Cerebellar cortex (tissue), 1 donor: ENCODE measurements around the gene IDH2.

Experiments
- DNase-seq: peaks from one replicate; pipeline ENCODE4 v3.0.0-alpha.2; 2015; ENCODE audit warnings: low spot score

Gene IDH2

DNA sequence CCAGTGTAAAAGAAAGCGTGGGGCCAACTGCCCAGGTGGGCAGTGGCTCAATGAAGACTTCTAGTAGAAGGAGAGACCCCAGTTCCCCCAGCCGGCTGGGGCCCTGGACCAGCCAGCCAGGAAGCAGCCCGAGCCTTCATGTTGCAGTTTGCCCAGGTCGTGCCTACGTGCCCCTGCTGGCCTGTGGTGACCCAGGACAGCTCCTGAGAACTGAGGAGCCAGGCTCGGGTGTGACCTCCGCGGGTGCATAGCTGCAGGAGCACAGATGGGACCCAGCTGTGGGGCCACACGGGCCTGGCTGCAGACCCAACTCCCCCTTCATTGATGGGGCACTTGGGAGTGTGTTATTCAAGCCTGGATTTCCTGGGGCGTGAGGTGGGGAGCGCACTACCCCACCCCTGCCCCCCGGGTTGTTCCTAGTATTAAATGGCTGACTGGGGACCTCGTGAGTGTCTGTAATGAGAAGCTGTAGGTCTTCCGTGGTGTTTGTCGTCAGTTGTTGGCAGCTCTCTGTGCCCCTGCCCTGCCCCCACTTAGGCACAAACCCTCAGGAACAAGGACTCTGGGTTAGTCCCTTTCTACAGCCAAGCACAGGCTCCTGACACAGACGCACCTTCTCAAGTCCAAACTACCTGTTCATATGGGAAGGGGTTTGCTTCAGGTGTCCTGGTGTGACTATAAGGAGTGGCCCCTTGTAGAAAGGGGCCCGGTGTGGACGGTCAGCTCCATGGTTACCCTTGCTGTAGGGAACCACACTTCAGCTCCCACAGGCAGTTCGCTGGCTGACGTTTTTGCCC, 39.1 kb downstream of the IDH2 start:
- DNase-seq: no peak

DNA sequence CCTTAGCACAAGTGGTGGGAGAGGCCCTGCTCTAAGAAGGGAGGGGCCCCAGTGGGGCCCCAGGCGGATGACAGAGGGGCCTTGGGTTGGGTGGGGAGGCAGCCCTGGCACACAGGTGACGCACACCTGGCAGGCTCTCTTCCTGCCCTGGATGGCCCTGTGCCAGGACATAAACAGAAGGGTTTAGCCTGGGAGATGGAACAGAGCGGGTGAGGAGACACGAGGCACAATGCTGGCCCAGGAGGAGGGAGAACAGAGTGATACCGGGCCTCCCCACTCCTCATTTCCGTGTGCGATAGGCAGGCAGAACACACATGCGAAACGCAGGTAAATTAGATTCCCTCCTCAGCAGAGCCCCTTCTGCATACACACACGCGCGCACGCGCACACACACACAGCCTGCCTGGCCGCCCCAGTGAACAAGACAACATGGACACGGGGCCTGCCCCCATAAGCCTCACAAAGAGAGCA, 39.8 kb downstream of the IDH2 start:
- no peak for DNase-seq

DNA sequence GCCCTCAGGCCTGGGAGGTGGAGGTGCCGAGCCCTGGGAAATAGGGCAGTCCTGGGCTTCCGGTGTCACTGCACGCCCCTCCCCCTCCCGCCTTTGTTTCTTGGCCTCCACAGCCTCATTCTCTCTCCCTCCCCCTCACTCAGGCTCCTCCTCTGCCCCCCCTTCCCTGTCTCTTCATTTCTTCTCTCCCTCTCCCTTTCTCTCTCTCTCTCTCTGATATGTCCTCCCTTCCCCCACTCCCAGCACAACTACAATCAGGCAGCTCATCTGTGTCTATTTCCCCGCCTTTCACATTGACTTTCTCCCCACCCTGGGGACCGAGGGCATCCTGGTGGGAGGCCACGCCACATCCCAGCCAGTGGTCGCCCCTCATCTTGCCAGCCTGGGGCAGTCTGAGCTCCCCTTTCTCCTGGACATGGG, 40.2 kb downstream of the IDH2 start:
- DNase-seq: no peak

DNA sequence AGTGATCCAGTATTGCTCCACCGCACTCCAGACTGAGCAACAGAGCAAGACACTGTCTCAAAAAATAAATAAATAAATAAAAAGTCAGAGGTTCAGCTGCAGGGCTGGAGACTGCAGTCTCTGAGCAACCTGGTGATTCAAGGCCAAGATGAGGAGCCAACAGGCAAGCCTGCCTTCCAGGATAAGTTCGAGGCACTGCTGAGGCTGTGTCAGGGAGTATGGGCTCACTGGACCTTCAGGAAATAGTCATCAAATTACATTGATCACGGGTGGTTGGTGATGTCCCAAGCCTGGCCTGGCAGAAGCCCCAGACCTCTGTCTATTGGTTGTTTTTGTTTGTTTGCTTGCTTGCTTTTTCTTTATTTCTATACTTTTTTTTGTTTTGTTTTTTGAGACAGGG, 41.5 kb downstream of the IDH2 start:
- DNase-seq: no peak

DNA sequence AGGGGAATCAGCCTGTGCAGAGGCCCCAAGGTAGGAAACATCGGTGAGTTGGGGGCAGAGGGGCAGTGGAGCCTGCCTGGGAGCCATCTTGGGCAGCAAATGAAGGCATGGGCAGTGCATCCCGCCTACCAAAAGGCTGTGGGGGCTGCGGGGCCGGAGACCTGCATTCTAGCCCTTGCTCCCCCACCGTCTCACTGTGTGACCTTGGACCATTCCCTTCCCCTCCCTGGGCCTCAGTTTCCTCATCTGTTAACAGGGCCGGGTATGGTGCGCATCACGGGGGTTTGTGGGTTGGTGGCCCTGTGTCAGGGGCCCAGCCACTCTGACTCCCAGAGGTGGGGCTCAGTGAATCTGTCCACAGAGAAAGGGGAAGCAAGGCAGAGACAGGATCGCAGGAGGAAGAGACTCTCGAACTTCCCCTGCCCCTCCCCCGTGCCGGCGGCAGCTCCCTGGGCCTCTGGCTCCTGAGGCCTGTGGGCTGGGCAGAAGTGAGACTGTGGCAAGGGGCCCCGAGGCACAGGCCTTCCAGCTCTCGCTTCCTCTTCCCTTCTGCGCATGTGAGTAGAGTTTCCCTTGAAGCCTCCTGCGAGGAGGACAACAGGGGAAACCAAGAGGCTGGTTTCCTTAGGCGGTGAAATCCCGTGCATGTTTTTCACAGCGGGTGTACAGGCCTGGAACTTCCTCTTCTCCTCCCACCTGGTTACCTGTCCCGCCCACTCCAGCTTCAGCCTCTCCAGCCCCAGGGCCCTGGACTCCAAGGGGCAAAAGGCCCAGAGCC, 42.9 kb downstream of the IDH2 start:
- no peak for DNase-seq

DNA sequence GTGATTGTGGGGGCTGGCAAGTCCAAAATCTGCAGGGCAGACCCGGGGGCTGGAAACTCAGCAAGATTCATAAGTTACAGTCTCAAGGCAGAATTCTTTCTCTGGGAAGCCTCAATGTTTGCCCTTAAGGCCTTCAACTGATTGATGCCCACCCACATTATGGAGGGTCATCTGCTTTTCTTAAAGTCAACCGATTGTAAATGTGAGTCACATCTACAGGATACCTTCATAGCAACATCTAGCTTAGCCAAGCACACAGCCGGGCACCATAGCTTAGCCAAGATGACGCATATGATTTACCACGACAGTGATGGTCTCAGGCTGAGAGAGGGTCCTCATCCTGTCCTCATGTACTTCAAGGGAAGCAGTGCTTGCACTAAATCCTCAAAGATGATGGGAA, 43.5 kb downstream of the IDH2 start:
- no peak for DNase-seq

DNA sequence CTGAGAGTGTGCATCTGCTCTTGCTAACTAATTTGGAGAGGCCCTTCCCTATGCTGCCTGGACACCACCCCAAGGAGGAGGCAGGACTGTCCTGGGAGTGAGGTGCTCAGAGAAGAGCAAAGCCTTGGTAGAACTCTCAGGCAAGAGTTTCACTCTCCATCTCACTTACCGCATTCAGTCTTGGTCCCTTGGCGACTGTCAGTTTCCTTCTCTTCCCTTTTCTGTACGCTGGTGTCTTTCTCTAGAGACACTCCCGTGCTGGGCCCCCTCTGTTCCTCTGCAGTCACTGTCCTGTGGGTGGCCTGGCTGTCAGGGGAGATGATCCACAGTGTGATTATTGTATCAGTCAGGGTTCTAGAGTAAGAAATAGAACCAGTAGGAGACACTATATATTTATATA, 44.0 kb downstream of the IDH2 start:
- no peak for DNase-seq

DNA sequence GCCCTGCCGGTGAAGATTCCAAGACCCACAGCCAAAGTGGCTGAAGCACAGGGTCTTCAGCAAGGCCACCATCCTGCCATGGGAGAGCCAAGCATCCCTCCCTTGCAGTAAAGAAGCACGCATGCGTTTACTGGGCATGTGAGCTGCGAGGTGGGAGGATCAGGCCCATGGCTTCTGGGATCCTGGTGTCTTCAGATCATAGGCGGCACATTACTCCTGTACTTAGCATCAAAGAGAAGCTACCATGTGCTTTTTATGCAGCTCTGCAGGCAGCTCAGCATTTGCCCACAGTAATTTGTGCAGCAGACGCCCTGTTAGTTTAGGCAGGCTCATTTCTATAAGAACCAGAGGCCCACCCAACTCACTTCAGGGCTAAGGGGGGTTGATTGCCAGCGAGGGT, 45.7 kb downstream of the IDH2 start:
- DNase-seq: no peak

DNA sequence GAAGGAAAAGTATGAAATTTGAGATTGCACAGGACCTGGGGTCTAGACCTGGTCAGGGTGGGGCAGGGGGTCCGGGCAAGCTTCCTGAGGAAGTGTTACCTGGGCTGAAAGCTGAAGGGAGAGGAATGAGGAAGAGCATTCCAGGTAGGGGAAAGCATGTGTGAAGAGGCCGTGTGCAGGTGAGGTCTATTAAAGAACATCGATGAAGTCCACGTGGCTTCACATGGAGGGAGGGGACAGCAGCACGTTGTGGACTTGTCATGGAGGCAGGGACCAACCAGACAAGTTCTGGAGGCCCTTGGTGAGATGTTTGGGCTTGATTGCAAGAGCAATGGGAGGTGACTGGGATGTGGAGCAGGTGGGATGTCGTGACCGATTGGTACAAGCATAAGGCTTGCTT, 47.1 kb downstream of the IDH2 start:
- DNase-seq: no peak

DNA sequence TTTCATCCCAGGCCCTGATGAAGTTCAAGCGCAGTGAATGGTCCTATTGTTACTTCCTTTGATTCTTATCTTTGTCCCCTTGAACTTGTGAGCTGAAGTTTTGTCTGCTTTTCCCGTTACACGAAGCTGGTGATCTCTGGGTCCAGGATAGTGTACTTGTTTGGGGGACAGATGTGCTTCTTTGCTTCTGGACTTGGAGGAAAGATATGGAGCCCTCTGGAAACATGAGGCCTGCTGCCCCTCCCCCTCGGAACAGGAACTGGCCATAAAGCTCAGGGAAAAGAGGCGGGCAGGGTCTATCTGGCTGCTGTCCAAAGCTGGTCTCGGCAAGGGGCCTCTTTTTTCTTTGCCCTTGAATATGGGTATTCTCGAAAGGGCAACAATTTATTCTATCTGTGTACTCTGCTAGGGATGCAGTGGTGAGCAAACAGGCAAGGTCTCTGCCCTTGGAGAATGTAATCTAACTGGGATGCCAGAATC, 47.6 kb downstream of the IDH2 start:
- DNase-seq: no peak

DNA sequence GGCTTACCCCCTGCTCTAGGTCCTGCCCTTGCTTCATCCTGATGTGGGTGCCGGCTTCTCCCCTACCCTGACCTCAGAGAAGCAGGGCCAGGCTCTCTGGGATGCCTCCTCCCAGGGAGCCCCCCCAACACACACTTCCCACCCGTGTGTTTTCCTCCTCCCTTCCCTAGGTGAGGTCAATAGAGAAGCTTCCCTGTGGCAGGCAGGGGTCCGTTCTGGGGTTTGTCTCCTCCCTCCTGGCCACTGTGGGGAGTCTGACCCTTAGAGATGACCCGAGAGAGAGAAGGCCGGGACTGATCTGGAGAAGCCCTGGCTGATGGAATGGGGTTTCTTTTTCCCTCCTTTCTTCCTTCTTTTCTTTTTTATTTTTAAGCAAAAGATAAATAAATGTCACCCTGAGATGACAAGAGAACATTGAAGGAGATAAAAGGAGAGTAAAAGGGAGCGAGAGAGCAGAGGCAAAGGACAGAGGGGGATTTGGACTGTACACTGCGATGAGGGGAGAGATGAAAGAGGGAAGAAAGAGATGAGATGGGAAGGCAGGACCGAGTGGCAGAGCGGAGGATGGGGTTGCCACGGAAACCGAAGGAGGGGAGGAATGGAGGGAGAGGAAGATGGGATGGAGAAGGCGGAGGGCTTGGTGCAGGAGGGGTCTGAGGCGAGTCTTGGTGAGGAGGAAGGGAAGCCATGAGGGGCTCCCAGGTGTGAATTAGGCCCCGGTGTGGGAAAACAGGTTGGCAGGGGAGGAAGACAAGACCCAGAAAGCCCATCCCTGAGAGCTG, 48.4 kb downstream of the IDH2 start:
- DNase-seq: no peak

DNA sequence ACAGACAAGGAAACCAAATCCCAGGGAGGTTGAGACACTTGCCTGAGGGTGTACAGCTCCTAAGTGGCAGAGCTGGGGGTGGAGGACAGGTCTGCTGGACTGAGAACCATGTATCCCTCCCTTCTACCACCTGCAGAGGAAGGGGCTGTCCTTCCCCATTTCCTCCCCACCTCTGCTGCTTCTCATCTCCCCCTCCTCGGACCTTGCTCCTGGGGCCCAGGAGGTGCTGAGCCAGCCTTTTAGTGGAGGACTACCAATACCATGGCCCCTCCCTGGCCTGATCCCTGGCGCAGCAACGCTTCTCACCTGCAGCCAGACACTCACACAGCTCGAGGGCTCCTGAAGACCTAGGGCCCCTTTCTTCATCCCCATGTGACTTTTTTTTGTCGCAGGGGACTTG, 50.4 kb downstream of the IDH2 start:
- DNase-seq: no peak

DNA sequence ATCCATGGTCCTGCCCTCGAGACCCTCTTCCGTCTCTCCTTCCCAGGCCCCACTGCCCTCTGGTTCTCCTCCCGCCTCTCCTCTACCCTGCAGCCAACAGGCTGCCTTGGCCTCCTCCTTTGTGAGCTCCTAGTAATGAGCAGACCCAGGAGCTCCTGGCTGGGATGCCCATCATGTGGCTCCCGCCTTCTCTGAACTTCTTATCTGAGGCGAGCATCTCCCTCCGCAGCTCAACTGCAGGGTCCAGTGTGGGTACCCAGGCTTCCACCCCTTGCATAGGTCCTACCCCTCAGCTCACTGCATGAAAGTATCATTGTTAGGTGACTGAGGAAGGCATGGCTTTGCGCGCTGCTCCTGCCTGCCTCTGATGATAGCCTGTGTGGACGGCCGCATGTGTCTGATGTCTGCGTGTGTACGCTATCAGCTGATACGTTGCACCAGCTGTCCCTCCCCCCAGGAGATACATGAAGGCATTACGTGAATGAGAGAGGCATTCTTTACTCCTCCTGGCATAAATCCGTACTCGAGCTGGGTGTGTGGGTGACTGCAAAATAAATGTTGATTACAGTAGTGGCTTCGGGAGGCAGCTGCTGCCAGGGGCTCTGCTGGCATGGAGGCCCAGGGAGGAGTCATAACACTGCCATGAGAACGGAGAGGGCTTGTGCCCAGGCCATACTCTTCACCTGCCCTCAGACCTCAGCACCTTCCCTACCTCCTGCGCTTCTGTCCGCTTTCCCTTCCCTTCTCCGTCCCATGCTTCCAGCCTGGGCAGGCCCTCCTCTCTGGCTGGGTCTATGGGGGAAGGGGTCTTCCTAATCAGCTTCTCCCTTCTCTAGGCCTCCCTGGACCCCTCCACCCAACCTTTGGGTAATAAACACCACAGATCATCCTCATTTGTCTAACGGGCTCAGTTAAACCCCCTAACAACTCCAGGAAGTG, 52.3 kb downstream of the IDH2 start:
- DNase-seq: peak; percentile 27

DNA sequence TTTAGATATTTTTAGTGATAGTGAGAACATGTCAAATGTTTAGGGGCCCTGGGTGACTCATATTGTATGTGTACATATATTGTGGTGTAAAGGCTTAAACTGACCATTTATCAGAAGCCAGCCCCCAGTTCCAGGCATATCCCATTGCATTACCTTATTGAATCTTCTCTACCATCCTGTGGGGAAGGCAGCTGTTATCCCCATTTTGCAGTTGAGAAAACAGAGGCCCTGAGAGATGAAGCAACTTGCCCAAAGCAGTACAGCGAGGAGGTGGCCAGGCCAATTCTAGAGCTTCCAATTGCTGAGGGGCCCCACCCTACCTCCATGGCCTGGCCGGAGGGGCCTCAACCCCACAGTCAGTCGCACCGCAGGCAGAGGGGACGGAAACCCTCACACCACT, 53.2 kb downstream of the IDH2 start:
- no peak for DNase-seq

DNA sequence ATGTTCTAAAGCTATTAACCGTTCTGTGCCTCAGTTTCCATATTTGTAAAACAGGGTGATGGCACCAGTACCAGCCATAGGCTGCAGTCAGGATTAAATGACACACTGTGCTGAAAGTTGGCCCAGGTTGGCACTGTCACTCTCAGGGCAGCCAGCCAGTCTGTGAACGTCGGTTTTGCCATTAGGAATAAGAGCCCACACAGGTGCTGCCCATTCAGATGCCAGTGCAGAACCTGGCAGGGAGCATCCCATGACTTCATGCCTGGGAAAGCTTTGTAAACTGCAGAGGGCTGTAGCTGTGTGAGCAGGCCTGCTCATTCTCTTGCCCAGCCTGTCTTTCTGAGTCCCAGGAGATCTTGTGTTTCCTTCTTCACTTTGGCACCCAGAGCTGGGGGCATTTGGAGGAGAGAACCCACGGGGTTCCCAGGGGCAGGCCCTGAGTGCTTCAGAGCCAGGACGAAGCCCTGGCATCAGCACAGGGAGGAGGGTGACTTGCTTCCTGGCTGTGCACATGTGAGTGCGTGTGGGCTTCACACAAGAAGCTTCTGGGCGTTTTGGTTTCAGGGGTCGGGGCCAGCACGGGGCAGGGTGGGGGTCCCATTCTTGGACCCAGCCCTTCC, 54.2 kb downstream of the IDH2 start:
- DNase-seq: peak; percentile 89

DNA sequence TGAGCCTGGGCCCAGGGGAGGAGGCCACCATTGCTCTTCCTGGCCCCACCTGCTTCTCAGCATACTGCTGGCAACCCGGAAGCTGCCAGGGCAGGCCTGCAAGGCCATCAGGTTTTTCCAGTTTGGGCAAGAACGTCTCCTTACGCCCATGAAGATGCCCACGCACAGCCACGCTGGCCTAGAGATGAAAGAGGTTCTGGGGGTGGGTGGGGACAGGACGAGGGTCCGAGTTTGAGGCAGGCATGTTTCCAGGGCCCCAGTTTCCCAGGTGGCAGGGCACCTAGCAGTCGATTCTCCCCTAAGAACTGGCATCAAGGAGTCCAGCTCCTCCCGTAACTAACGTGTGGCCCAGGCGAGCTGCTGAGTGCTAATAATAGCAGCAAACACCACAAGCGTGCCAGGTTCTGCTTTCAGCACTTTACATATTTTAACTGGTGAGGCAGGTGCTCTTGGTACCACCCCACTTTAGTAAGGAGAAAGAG, 55.3 kb downstream of the IDH2 start:
- DNase-seq: peak; percentile 48

DNA sequence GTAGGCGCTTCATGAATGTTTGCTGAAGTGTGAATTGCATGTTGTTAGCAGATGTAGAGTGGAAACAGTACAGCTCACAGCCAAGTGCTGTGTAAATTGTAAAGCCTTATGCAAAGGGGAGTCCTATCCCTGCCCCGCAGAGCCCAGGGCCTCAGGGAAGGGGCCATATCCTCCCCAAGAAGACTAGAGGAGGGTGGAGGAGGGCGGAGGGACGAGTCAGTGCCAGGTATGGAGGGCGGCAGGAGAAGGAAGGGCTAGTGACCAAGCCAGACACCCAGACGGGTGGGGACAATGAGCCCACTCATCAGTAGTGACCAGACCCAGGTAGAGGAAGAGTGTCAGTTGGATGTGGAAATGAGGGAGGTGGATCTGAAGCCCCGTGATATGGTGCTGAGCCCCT, 56.0 kb downstream of the IDH2 start:
- DNase-seq: no peak

DNA sequence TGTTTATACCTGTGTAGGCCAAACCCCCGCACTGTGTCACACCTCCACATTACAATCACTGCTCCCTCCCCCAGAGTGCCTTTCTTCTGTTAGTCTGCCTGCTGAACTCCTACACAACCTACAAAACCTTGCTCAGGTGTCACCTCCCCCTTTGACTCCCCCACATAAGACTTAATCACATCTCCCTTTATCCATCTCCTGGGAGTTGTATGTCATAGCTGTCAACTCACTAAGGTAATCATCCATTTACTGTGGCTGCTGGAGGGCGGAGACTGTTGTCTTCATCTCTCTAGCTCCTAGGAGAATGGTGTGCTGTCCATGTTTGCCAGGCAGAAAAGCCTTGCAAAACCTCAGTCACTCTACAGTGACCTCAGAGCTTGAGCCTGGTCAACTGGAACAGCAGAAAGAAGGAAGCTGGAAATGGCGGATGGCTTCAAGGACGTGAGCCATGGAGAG, 57.3 kb downstream of the IDH2 start:
- no peak for DNase-seq

DNA sequence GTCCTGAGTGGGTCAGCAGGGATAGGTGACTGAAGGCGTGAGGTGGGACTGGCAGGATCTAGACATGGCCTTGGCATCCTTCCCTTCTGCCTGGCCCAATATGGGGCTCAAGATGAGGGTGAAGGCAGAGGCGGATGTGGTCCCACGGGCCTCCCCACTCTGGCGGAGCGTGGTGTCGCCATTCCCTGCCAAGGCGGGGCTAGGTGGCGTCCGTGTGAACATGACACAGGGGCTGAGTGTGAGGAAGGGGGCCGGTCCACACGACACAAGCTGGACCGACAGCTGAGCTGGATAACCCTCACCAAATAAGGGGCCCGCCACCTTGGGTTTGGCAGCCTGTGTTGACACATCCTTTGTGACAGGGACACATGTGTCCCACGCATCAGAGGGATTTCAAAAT, 58.1 kb downstream of the IDH2 start:
- DNase-seq: no peak

DNA sequence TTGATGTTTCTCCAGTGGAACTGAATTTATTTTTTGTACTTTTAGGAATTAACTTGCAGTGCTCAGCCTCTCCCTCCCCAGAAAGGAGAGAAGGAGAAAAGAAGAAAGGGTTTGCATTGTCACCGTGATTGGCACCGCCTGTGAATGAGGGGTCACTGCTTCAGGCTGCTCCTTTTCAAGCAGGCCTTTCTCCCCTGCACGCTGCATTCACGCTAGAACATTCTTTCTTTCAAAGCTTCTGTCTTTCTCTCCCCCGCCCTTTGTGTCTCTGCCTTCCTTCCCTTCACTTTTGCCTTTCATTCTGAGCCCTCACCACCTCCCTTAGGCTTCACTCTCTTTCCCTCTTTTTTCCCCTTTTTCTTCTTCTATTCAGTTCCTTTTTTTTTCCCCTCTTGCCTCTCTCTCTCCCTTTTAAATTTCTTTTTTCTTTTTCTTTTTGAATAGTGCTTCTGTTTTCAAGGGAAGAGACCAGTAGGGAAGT, 58.7 kb downstream of the IDH2 start:
- DNase-seq: no peak
